ENCODE data around the gene IFT22.
"Not testable (repeated sequence)": the region's sequence is repeated elsewhere in the genome, so short reads cannot be mapped to it uniquely, and the experiment has no call there.

DNA sequence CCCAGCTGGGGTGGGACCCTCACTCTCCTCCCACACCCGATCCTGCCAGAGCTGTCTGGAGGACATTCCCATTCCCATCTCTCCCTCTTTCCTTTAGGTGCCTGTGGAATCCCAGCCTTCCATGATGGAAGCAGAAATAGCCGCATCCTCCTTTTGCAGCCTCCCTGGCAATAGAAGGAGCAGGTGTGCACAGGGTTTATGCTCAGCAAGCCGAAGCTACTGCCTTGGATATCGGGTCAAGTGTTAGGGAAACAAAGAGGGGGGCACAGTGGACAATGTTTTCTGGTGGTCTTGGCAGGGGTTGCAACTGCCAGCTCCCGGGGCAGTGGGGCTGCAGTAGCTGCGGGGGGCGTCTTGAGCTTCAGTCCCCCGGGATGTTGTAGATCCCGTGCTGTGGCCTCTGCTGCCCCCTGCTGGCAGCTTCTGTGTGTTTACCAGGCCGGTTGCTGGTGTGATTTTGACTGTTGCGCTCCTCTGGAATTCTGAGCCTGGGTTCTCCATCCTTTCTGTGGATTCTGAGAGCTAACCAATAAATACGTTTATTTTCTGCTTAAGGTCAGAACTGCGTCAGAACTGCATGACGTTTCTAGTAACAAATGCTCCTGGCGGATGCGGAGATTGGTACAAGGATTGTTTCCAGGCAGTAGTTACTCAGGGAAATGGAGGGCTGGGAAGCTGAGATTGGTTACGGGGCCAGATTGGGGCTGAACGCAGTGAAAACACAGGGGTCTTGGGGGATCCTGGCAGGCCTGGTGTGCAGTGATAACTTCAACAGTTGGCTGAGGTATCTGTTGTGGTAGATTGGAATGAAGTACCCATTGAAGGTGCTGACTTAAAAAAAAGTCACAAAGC, 31.2 kb downstream of the IFT22 start:
- TF ChIP-seq, protein P1, sequence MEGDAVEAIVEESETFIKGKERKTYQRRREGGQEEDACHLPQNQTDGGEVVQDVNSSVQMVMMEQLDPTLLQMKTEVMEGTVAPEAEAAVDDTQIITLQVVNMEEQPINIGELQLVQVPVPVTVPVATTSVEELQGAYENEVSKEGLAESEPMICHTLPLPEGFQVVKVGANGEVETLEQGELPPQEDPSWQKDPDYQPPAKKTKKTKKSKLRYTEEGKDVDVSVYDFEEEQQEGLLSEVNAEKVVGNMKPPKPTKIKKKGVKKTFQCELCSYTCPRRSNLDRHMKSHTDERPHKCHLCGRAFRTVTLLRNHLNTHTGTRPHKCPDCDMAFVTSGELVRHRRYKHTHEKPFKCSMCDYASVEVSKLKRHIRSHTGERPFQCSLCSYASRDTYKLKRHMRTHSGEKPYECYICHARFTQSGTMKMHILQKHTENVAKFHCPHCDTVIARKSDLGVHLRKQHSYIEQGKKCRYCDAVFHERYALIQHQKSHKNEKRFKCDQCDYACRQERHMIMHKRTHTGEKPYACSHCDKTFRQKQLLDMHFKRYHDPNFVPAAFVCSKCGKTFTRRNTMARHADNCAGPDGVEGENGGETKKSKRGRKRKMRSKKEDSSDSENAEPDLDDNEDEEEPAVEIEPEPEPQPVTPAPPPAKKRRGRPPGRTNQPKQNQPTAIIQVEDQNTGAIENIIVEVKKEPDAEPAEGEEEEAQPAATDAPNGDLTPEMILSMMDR (IDR thresholded peaks at IDR 0.05; ENCODE audit: low read depth, low read length, missing input control) = peak; percentile 47
- peak; percentile 72 to 76 for TF ChIP-seq RAD21 (IDR thresholded peaks at IDR 0.05)
- TF ChIP-seq JUND (IDR thresholded peaks at IDR 0.05); YY1 (IDR thresholded peaks at IDR 0.05); FOXA1 (IDR thresholded peaks at IDR 0.05); HNF4G (IDR thresholded peaks at IDR 0.05); EGR1 (IDR thresholded peaks at IDR 0.05; ENCODE audit: low read depth in 2 of 2); RXRA (IDR thresholded peaks at IDR 0.05): not testable (repeated sequence)
- TF ChIP-seq, protein P2, sequence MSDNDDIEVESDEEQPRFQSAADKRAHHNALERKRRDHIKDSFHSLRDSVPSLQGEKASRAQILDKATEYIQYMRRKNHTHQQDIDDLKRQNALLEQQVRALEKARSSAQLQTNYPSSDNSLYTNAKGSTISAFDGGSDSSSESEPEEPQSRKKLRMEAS (IDR thresholded peaks at IDR 0.05) = not testable (repeated sequence)
